Mucosa of stomach (tissue), 1 donor: ENCODE results near the gene RABEP2.

Experiments
- H3K27me3 ChIP-seq: one replicate; pipeline ENCODE4 v1.7.0; 2013; ENCODE audit warnings: mild to moderate bottlenecking, low read length; ENCODE audit not compliant: control insufficient read depth, insufficient read depth
- H3K36me3 ChIP-seq: one replicate; pipeline ENCODE4 v1.7.0; 2013; ENCODE audit warnings: low read length; ENCODE audit not compliant: control insufficient read depth, insufficient read depth
- H3K4me1 ChIP-seq: one replicate; pipeline ENCODE4 v1.7.0; 2013; ENCODE audit warnings: mild to moderate bottlenecking, low read length; ENCODE audit not compliant: control insufficient read depth, insufficient read depth
- H3K4me3 ChIP-seq: one replicate; pipeline ENCODE4 v1.7.0; 2013; ENCODE audit warnings: low read length
- H3K9ac ChIP-seq: one replicate; pipeline ENCODE4 v1.7.0; 2013; ENCODE audit warnings: mild to moderate bottlenecking, low read length, moderate library complexity
- H3K9me3 ChIP-seq: one replicate; pipeline ENCODE4 v1.7.0; 2013; ENCODE audit warnings: mild to moderate bottlenecking, low read length, moderate library complexity; ENCODE audit not compliant: control insufficient read depth
- donor health status: Pancreatic carcinoma.

The RABEP2 gene

GRCh38 chr16:28910086-28911031, 14.7 kb downstream of the RABEP2 start:
- Histone ChIP-seq H3K9ac (no peak overlapping the region), H3K4me3 (no peak overlapping the region), H3K36me3 (no peaks in the 10 kb centered on the region), H3K4me1 (peaks cover 5% of the 10 kb centered on the region), H3K9me3 (no peaks in the 10 kb centered on the region), H3K27me3 (no peaks in the 10 kb centered on the region)

GRCh38 chr16:28905800-28906372, 19.2 kb downstream of the RABEP2 start:
- H3K4me3 ChIP-seq, result no peak overlapping the region
- peaks cover 4% of the 10 kb centered on the region for H3K36me3 ChIP-seq
- no peaks in the 10 kb centered on the region for H3K27me3 ChIP-seq
- H3K9ac ChIP-seq, result no peak overlapping the region
- no peaks in the 10 kb centered on the region for H3K9me3 ChIP-seq
- H3K4me1 ChIP-seq, result peaks cover 5% of the 10 kb centered on the region

GRCh38 chr16:28905229-28905754, 19.7 kb downstream of the RABEP2 start:
- peaks cover 4% of the 10 kb centered on the region for H3K36me3 ChIP-seq

GRCh38 chr16:28904828-28905227, 20.2 kb downstream of the RABEP2 start:
- H3K36me3 ChIP-seq, result peaks cover 4% of the 10 kb centered on the region

More at GRCh38 chr16:28905229-28905754, 19.7 kb downstream of the RABEP2 start:
- Histone ChIP-seq H3K4me1 (no peaks in the 10 kb centered on the region), H3K4me3 (no peak overlapping the region), H3K27me3 (no peaks in the 10 kb centered on the region), H3K9ac (no peak overlapping the region), H3K9me3 (no peaks in the 10 kb centered on the region)

GRCh38 chr16:28904363-28904762, 20.7 kb downstream of the RABEP2 start:
- Histone ChIP-seq H3K9ac (no peak overlapping the region), H3K27me3 (no peaks in the 10 kb centered on the region), H3K4me1 (no peaks in the 10 kb centered on the region), H3K9me3 (no peaks in the 10 kb centered on the region), H3K36me3 (peaks cover 4% of the 10 kb centered on the region), H3K4me3 (no peak overlapping the region)

More at GRCh38 chr16:28904828-28905227, 20.2 kb downstream of the RABEP2 start:
- no peak overlapping the region for H3K9ac ChIP-seq
- H3K9me3 ChIP-seq, result no peaks in the 10 kb centered on the region
- no peaks in the 10 kb centered on the region for H3K27me3 ChIP-seq
- no peak overlapping the region for H3K4me3 ChIP-seq
- no peaks in the 10 kb centered on the region for H3K4me1 ChIP-seq

- H3K27me3 ChIP-seq, result no peaks in the 10 kb centered on the region
- no peak overlapping the region for H3K4me3 ChIP-seq
- no peak overlapping the region for H3K9ac ChIP-seq
- H3K4me1 ChIP-seq, result no peaks in the 10 kb centered on the region
- H3K36me3 ChIP-seq, result peaks cover 4% of the 10 kb centered on the region
- no peaks in the 10 kb centered on the region for H3K9me3 ChIP-seq
Measured at GRCh38 chr16:28903344-28904042, 21.5 kb downstream of the RABEP2 start.

GRCh38 chr16:28902909-28903308, 22.1 kb downstream of the RABEP2 start:
- Histone ChIP-seq H3K9ac (no peak overlapping the region), H3K27me3 (no peaks in the 10 kb centered on the region), H3K9me3 (no peaks in the 10 kb centered on the region), H3K4me1 (no peaks in the 10 kb centered on the region), H3K36me3 (peaks cover 4% of the 10 kb centered on the region), H3K4me3 (no peak overlapping the region)

- Histone ChIP-seq H3K4me3 (no peak overlapping the region), H3K9me3 (no peaks in the 10 kb centered on the region), H3K9ac (no peak overlapping the region), H3K4me1 (no peaks in the 10 kb centered on the region), H3K27me3 (no peaks in the 10 kb centered on the region), H3K36me3 (peaks cover 4% of the 10 kb centered on the region)
Measured at GRCh38 chr16:28901862-28902261, 23.2 kb downstream of the RABEP2 start.

- Histone ChIP-seq H3K36me3 (peaks cover 4% of the 10 kb centered on the region), H3K27me3 (no peaks in the 10 kb centered on the region), H3K9me3 (no peaks in the 10 kb centered on the region), H3K9ac (no peak overlapping the region), H3K4me3 (no peak overlapping the region), H3K4me1 (no peaks in the 10 kb centered on the region)
Measured at GRCh38 chr16:28900601-28901000, 24.4 kb downstream of the RABEP2 start.

- no peaks in the 10 kb centered on the region for H3K4me1 ChIP-seq
- no peaks in the 10 kb centered on the region for H3K9me3 ChIP-seq
- H3K36me3 ChIP-seq, result peaks cover 4% of the 10 kb centered on the region
- H3K27me3 ChIP-seq, result no peaks in the 10 kb centered on the region
- no peak overlapping the region for H3K9ac ChIP-seq
- no peak overlapping the region for H3K4me3 ChIP-seq
Measured at GRCh38 chr16:28899882-28900590, 25.0 kb downstream of the RABEP2 start.

- no peaks in the 10 kb centered on the region for H3K9me3 ChIP-seq
- H3K27me3 ChIP-seq, result no peaks in the 10 kb centered on the region
- H3K9ac ChIP-seq, result no peak overlapping the region
- no peaks in the 10 kb centered on the region for H3K4me1 ChIP-seq
- no peaks in the 10 kb centered on the region for H3K36me3 ChIP-seq
- H3K4me3 ChIP-seq, result no peak overlapping the region
Measured at GRCh38 chr16:28898942-28899341, 26.1 kb downstream of the RABEP2 start.
